T-helper 1 cell treated with Interleukin-12 subunit alpha and Interleukin-12 subunit beta and Interleukin-4 antibody, amounts not matched to agents 30 ng/mL and 1 ng/mL, for 36 hours (primary cell): ENCODE results near the gene MRFAP1. TPM values are rescaled to one million over a fixed set of nuclear protein-coding genes. Genes with fewer than 3 reads are reported as not detected.

Source experiments
- intact Hi-C: fragments of 100-400 bp; cut with micrococcal nuclease; formaldehyde crosslinking; loops from one replicate; pipeline ENCODE4 v1.15.1; 2024
- total RNA-seq: library from RNA; stranded (reverse); gene quantifications from 2 replicates; pipeline ENCODE4 v1.2.3, GENCODE V29; 2022

The MRFAP1 gene
- total RNA-seq: 115 and 116 TPM in 2 replicates

DNA sequence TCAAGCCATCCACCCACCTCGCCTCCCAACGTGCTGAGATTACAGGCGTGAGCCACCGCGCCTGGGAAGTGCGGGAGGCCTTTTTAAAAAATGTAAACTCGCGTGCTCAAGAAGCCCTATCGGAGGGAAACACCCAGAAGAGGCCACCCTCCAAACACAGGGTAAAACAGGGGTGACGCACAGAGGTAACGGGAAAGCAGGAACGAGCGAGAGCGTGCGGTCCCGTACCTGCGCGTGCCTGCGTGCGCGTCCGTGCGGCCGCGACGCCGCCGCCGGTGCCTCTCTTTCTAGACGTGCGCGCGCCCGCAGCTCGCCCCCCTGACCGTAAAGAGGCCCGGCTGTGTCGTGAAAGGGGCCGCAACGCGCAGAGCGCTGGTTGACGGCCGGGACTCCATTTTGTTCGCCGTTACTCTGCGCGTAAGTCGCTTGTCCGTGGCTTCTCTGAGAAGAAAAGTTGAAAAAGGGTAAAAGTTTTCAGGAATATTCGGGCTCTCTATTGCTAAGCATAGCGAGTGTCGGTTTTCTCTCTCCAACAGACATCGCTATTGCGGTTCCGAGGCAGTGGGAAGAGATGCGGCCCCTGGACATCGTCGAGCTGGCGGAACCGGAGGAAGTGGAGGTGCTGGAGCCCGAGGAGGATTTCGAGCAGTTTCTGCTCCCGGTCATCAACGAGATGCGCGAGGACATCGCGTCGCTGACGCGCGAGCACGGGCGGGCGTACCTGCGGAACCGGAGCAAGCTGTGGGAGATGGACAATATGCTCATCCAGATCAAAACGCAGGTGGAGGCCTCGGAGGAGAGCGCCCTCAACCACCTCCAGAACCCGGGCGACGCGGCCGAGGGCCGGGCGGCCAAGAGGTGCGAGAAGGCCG is at the start of gene MRFAP1:
Gene MRFAP1, plus strand, starts transcription at position 394 of the 872 bp plus-strand sequence. Its CDS starts 178 bp downstream, at position 572.
- intact Hi-C loops: loop anchor here (1.0 to 5.0 kb wide), 15 partner anchors 19 to 1800 kb away; partner anchors contain the start of genes ACOX3, BLOC1S4, GRPEL1 and MAN2B2

DNA sequence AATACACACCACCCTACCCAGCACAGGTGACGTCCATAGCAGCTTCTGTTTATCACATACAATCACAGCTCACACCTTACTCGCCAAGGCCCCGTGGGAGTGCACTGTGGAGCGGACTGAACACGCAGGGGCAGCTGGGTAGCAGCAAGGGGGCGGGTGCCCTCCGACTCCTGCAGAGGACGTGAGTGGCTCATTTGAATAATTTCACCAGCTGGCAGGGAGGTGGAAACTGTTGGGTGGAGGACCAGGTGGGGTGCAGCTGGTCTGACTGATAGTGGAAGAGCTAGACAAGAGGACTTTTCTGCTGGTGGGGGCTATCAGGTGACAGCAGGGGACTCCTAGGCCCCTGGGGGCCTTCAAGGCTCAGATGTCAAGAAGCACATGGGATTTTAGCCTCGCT is 49.2 kb upstream of the MRFAP1 start:
- intact Hi-C loops: no loop called here

DNA sequence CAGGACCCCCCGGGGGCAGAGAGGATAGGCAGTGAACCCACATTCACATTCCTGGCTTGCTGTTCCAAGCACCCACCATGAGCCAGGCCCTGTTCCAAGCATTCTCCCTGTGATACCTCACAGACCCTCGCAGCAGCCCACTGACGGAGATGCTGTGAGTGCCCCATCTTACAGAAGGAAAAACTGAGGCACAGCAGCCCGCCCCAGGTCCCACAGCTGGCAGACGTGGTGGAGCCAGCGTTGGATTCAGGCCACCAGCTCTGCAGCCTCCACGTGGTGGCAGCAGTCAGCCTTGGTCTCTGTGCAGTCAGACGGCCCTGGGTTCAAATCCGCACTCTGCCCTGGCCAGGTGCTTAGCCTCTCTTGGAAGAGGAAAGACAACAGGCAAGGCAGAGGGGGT is 48.7 kb upstream of the MRFAP1 start:
- intact Hi-C loops: no loop called here

DNA sequence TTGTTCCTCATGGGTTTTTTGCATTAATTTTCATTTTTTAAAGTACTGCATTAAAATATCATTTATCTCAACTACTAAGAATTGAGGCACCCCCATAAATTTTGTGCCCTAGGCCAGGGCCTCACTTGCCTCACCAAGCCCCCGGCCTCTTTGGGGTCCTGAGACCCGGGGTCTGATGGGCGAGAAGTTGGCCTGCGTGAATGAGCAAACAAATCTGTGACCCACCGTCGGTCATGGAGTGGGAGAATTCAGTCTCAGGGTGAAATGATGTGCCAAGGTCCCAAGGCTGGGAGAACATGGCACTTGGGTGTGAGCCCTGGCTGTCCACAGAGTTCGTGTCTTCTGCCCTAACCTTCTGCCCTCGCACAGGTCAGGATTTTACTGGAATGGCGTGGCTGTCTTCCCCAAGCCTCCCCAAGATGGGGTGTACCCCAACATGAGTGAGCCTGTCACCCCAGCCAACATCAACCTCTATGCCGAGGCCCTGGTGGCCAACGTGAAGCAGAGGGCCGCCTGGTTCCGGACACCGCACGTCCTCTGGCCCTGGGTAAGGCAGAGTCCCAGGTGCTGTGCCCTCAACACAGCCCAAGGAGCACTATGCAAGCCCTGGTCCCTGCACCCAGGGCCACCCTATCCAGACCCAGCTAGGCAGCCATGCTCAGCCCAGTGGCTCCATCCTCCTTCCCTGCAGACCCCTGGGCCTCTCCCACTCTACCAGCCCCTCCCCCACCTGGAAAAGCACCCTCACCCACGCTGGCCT is 47.5 kb upstream of the MRFAP1 start:
- intact Hi-C loops: no loop called here

DNA sequence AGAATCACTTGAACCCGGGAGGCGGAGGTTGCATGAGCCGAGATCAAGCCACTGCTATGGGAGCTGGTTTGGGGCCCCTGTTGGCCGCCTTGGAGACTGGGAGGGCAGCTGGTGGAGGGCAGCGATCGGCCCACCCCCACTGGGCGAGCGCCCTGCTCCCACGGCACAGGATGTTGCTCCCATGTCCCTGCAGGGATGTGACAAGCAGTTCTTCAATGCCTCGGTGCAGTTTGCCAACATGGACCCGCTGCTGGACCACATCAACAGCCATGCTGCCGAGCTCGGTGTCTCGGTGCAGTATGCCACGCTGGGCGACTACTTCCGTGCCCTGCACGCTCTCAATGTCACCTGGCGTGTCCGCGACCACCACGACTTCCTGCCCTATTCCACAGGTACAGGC is 46.1 kb upstream of the MRFAP1 start:
- intact Hi-C loops: no loop called here

DNA sequence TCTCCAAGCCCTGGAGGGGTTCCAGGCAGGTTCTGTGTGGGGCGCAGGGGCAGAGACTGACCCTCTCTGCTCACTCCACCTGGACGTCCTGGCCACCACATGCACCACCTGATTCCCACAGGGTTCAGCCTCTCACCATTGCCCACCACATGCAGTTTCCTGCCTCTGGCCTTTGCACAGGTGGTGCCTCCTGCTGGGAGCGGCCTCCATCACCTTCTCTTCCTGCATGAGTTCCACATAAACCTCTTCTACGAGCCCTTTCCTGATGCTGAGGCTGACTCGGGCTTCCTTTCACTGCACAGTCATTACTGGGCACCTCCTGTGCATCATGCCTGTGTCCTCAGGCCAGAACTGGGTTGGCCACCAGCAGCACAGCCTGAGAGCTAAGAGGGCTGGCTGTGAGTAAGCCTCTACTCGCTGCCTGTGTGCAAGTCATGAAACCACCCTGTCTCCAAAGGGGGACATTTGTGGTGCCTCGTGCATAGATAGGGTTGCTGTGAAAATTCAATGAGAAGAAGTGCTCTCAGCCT is 45.6 kb upstream of the MRFAP1 start:
- intact Hi-C loops: no loop called here

DNA sequence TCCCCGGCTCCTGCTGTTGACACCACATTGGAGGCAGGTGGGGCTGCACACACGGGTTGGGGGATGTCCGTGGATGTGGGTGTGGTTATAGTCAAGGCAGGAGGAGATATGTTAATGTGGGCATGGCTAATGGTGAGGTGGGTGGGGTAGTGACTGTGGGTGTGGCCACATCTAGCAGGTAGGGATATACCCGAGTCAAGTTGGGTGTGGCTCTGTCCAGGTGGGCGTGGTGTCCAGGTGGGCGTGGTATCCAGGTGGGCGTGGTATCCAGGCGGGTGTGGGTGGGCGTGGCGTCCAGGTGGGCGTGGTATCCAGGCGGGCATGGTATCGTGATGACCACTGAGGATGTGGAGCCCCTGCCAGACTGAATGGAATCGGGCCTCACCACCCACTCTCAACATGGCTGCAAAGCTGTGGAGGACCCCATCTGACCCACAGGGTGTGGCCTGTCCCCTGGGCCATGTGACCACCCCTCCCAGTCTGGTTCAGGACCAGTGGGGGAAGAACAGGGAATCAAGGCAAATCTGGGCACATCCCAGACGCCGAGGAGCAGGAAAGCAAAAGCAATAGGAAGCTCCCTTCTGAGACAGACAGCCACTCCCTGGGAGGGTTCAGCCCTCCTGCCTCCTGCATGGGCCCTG is 44.5 kb upstream of the MRFAP1 start:
- intact Hi-C loops: no loop called here

DNA sequence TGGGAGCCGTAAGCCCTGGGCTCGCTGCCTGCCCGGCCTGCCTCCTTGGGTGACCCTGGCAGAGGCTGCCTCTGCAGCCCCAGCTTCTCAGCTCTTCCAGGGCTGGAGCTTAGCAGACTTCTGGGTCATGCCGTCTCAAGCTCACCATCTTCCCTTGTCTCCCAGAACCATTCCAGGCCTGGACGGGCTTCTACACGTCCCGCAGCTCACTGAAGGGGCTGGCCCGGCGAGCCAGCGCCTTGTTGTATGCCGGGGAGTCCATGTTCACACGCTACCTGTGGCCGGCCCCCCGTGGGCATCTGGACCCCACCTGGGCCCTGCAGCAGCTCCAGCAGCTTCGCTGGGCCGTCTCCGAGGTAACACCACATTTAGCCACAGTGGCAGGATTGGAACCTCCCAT is 43.5 kb upstream of the MRFAP1 start:
- intact Hi-C loops: no loop called here

DNA sequence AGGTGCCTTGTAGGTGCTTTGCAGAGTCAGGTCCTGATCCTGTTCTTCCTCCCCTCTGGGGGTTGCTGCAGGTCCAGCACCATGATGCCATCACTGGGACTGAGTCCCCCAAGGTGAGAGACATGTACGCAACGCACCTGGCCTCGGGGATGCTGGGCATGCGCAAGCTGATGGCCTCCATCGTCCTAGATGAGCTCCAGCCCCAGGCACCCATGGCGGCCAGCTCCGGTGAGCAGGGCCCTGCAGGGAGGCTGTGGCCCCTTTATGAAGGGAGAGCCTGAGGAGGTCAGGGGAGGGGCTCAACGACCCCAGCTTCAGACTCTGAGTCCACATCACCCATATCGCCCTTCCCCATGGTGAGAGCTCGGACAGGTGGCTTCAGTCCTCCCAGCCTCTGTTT is 42.4 kb upstream of the MRFAP1 start:
- intact Hi-C loops: no loop called here

DNA sequence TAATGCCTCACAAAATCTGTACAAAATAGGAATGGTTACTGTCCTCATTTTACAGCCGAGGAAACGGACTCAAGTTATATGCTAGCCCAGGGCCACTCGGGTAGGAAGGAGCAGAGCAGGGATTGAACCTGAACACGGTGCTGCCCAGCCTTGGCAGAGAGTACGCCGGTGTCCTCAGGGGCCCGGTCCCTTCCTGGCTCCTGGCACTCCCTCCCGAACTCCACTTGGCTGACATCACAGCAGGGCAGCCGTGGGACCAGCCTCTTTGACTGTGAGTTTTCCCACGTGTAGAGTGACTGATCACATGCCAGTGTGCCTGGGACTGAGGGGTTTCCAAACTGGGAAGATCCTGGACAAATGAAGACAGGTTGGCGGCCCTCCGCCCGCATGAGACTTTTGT is 41.8 kb upstream of the MRFAP1 start:
- intact Hi-C loops: no loop called here

DNA sequence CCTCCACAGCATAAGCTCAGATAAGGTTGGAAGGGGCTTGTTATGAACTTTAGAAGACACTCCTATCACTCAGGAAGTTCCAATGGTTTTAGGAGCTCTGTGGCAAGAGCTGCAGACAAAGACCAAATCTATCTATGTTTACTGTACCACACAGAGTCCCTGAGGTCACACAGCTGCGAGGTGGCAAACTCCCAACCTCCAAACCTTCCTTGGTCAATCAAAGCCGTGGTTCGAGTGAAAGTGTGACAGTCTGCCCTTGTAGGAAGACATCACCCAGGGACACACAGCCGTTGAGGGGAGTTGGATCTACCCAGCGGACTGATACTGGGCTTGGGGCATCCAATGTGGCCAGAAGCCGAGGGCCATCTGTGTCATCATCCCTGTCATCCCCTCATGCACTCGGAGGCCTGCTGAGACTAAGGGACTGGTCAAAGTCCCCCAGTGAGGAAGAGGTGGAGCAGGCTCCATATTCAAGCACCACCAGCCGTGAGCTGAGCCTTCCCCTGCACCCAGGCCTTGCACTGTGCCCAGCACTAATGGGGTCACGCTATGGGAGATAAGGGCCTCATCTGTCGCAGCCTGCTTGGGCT is 38.7 kb upstream of the MRFAP1 start:
- intact Hi-C loops: no loop called here

DNA sequence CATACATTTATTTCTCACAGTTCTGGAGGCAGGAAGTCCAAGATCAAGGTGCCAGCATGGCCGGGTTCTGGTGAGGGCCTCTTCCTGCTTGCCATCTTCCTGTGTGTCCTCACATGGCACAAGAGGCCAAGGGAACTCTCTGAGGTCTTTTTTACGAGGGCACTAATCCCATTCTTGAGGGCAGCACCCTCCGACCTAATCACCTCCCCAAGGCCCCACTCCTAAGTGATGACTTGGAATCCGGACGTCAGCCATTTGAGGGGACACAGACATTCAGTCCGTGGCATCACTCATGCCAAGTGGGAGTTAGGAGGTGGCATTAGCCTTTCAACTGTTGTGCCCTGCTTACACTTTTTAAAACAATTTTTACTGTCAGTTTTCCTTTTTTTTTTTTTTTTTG is 38.2 kb upstream of the MRFAP1 start:
- intact Hi-C loops: no loop called here

DNA sequence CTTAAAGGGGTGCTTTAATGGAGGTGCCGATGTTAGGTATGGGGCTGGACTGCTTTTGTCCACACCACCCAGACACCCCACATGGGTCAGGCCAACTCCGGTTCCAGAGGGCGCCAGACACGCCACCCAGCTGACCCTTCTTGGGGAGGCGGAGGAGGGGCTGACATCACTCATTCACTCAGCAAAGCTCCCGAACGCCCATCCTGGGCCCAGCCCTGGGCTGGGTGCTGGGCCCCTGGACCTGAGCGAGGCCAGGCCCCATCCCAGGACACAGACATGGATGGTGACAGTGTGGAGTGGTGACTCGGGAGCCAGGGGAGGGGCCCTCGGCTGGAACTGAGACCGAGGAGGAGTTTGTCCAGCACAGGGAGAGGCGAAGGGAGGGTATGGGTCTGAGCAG is 37.4 kb upstream of the MRFAP1 start:
- intact Hi-C loops: no loop called here

DNA sequence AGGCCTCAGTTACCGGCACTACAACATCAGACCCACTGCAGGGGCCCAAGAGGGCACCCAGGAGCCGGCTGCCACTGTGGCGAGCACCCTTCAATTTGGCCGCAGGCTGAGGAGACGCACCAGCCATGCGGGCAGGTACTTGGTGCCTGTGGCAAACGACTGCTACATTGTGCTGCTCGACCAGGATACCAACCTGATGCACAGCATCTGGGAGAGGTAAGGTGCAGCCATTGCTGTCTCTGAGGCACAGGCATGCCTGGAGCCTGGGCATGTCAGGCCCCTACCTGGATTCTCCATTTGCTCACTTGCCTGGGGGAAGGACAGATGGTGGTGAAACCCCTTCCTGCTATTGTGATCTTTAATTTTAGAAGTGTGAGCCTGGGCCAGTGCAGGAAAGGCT is 35.4 kb upstream of the MRFAP1 start:
- intact Hi-C loops: no loop called here

DNA sequence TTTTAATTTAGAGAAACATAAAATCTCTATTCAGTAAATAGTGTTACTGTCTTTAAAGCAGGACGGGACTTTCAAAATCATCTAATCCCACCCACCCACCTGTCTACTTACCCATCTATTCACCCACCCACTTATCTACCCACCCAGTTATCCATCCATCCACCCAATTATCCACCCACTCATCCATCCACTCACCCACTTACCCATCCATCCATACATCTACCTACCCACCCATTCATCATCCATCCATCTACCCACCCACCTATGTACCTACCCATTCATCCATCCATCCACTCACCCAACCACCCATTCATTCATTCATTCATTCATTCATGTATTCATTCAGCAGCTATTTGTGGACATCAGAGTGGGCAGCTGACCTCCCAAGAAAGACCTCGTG is 34.9 kb upstream of the MRFAP1 start:
- intact Hi-C loops: no loop called here

DNA sequence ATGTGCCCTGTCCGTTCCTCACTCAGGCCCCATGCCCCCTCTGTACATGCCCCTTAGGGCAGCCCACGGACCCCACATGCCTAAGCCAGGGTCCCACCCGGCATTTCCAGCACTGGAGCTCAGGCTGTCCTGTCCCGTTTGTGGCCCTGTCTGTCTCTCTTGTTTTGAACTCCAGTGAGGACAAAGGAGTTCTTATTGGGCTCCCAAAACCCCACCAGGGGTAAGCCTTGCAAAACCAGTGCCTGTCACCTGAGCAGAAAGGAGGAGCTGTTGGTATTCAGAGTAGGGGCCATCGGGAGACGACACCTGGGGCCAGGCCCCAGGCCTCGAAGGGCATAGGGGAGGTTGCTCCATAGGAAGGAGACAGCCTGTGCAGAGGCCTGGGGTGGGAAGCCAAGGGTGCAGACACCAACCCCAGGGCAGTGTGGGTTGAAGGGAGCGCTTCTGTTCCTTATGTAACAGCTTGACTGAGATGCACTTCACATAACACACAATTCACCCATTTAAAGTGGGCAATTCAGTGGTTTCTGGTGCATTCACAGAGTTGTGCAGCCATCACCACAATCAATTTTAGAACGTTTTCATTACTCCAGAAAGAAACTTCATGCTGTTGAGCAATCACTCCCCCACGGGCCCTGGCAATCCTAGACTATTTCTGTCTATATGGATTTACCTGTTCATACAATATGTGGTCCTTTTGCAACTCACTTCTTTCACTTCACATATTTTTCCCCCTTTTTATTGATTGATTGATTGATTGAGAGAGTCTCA is 33.8 kb upstream of the MRFAP1 start:
- intact Hi-C loops: no loop called here

DNA sequence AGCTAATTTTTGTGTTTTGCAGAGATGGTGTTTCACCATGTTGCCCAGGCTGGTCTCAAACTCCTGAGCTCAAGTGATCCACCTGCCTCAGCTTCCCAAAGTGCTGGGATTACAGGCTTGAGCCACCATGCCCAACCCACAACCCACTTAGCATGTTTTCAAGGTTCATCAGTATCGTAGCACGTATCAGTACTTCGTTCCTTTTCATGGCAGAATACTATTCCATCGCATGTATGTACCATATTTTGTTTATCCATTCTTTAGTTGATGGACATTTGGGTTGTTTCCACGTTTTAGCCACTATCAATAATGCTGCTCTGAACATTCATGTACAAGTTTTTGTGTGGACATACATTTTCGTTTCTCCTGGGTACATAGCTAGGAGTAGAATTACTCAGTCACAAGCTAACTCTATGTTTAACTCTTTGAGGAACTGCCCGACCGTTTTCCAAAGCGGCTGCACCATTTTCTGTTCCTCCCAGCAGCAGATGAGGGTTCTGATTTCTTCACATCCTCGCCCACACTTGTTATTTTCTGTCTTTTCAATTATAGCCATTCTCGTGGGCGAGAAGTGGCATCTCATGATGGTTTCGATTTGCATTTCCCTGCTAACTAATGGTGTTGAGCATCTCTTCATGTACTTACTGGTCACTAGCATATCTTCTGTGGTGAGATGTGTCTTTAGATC is 33.0 kb upstream of the MRFAP1 start:
- intact Hi-C loops: no loop called here

DNA sequence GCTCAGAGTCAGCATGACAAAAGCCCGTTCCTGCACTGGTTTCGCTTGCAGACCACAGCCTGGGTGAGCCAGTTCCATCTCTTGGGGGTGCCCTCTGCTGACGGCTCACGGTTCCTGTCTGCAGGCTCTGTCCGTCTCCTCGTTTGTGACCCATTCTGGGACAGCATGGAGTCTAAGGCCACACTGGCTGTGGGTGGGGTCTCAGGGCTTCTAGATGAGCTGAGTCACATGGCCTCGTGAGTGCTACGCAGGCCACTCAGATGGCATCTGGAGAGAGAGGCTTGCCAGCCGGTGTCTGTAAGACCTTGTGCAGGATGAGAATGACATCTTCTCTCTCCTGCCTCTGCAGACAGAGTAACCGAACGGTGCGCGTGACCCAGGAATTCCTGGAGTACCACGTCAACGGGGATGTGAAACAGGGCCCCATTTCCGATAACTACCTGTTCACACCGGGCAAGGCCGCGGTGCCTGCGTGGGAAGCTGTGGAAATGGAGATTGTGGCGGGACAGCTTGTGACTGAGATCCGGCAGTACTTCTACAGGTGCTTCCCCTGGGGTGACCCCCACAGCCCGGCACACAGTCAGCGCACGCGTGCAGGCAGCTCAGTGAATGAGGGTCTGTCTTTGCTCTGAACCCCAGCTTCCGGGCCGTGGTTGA is 31.6 kb upstream of the MRFAP1 start:
- intact Hi-C loops: no loop called here

DNA sequence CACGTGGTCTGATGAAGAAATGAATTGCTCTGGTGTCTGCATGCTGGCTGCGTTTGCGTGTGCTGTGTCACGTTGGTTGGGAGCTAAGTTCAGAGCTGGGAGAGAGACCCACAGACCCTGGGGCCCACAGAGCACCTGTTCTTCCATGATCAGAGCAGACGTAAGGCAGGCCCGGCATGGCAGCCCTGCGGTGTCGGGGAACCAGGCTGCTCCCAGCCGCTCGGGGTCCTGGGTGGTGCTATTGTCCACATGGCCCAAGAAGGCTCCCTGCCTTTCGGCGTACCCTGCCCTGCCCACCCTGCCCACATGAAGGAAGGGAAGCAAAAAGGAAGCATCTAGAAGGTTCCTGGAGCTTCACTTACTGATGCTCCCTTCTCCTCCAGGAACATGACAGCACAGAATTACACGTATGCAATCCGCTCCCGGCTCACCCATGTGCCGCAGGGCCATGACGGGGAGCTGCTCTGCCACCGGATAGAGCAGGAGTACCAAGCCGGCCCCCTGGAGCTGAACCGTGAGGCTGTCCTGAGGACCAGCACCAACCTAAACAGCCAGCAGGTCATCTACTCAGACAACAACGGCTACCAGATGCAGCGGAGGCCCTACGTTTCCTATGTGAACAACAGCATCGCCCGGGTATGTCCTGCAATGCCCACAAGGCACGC is 30.9 kb upstream of the MRFAP1 start:
- intact Hi-C loops: no loop called here
